ENCODE data around the gene CLASP1. TPM values are rescaled to one million over a fixed set of nuclear protein-coding genes. Genes with fewer than 3 reads are reported as not detected.
"Not testable (repeated sequence)": the region's sequence is repeated elsewhere in the genome, so short reads cannot be mapped to it uniquely, and the experiment has no call there.

CLASP1 gene
- total RNA-seq, 6 experiments from 2014 or later: 38.2 to 49.0 (median 41.1) TPM

- H3K4me1 Mint-ChIP-seq (ENCODE audit: low read depth): no peaks in the 10 kb centered on the region
- no peak for DNase-seq
- no peaks in the 10 kb centered on the region for H3K9me3 Mint-ChIP-seq
- TF ChIP-seq CTCF (IDR thresholded peaks at IDR 0.05): no peak
- H3K36me3 Mint-ChIP-seq (ENCODE audit: low read depth): peaks cover 10% of the 10 kb centered on the region
- no peak overlapping the region for H3K27ac Mint-ChIP-seq
- H3K27me3 Mint-ChIP-seq (ENCODE audit: insufficient read depth): peaks cover 9% of the 10 kb centered on the region
- no peak overlapping the region for H3K4me3 Mint-ChIP-seq
Measured at GRCh38 chr2:121335294-121336290, 313.7 kb downstream of the CLASP1 start.

- Mint-ChIP-seq H3K4me1 (ENCODE audit: low read depth) (no peaks in the 10 kb centered on the region), H3K27me3 (ENCODE audit: insufficient read depth) (peaks cover 18% of the 10 kb centered on the region), H3K4me3 (no peak overlapping the region), H3K9me3 (no peaks in the 10 kb centered on the region), H3K27ac (no peak overlapping the region), H3K36me3 (ENCODE audit: low read depth) (peaks cover 1% of the 10 kb centered on the region)
- TF ChIP-seq CTCF (IDR thresholded peaks at IDR 0.05): no peak
- no peak for DNase-seq
Measured at GRCh38 chr2:121334581-121335293, 314.5 kb downstream of the CLASP1 start.

- H3K9me3 Mint-ChIP-seq: no peaks in the 10 kb centered on the region
- no peaks in the 10 kb centered on the region for H3K36me3 Mint-ChIP-seq (ENCODE audit: low read depth)
- TF ChIP-seq CTCF (IDR thresholded peaks at IDR 0.05): no peak
- DNase-seq: no peak
- no peak overlapping the region for H3K4me3 Mint-ChIP-seq
- no peaks in the 10 kb centered on the region for H3K4me1 Mint-ChIP-seq (ENCODE audit: low read depth)
- H3K27me3 Mint-ChIP-seq (ENCODE audit: insufficient read depth): peaks cover 23% of the 10 kb centered on the region
- H3K27ac Mint-ChIP-seq: no peak overlapping the region
Measured at GRCh38 chr2:121333834-121334558, 315.3 kb downstream of the CLASP1 start.

GRCh38 chr2:121333231-121333630 lies 316.0 kb downstream of the CLASP1 start:
- H3K4me3 Mint-ChIP-seq: no peak overlapping the region

GRCh38 chr2:121331324-121331723 lies 317.9 kb downstream of the CLASP1 start:
- H3K27ac Mint-ChIP-seq; H3K4me1 Mint-ChIP-seq (ENCODE audit: low read depth); H3K36me3 Mint-ChIP-seq (ENCODE audit: low read depth); DNase-seq; H3K4me3 Mint-ChIP-seq; H3K9me3 Mint-ChIP-seq: not testable (repeated sequence)
- peaks cover 23% of the 10 kb centered on the region for H3K27me3 Mint-ChIP-seq (ENCODE audit: insufficient read depth)

More at GRCh38 chr2:121333231-121333630, 316.0 kb downstream of the CLASP1 start:
- H3K9me3 Mint-ChIP-seq: no peaks in the 10 kb centered on the region
- no peaks in the 10 kb centered on the region for H3K36me3 Mint-ChIP-seq (ENCODE audit: low read depth)
- H3K4me1 Mint-ChIP-seq (ENCODE audit: low read depth): no peaks in the 10 kb centered on the region
- TF ChIP-seq CTCF (IDR thresholded peaks at IDR 0.05): no peak
- peaks cover 23% of the 10 kb centered on the region for H3K27me3 Mint-ChIP-seq (ENCODE audit: insufficient read depth)
- no peak for DNase-seq
- H3K27ac Mint-ChIP-seq: no peak overlapping the region

Measured in HFFc6 (cell line).